Measurements from ENCODE around the gene TMPRSS4. TPM values are rescaled to one million over a fixed set of nuclear protein-coding genes. Genes with fewer than 3 reads are reported as not detected.

TMPRSS4 gene
- total RNA-seq, 1 donor from 2014 or later: not detected

DNA sequence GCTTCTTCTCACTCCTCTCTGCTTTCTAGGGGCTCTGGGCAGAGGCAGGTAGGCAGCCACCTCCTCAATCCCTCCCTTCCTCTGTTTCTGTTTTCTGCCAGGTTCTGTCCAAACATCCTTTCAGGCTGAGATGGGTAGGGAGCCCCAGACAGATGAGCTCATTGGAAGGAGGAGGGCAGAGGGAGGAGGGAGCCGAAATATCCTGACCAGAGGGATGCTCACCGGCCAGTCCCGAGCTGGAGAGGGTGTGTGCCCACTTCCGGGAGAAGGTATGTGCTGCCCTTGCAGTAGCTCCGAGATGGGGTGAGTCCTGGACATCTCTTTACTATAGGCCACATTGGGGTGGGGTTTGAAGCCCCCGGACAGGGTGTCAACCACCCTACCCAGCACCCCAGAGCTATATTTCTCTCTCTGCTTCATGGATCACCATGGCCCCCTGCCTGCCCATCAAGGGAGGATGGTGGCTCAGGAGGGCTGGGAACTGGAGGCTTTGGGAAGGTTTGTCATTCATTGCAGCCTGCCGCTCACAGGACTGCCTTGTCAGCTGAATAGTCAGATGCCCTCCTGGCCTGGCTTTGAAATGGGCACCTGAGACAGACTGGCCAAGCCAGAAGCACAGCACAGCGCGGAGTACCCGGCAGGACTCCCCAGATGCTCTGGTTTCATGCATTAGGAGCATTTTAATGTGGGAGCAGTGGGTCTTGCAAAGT lies 80.5 kb downstream of the TMPRSS4 start:
- Mint-ChIP-seq H3K27ac (ENCODE audit: unreplicated experiment) (no peak overlapping the region), H3K9me3 (ENCODE audit: unreplicated experiment) (peaks cover 6% of the 10 kb centered on the region), H3K4me1 (ENCODE audit: low read depth, unreplicated experiment) (peaks cover 14% of the 10 kb centered on the region), H3K4me3 (ENCODE audit: unreplicated experiment) (no peak overlapping the region), H3K36me3 (ENCODE audit: unreplicated experiment) (no peaks in the 10 kb centered on the region), H3K27me3 (ENCODE audit: unreplicated experiment) (peaks cover 25% of the 10 kb centered on the region)
- DNase-seq: no peak
- TF ChIP-seq, protein P1, sequence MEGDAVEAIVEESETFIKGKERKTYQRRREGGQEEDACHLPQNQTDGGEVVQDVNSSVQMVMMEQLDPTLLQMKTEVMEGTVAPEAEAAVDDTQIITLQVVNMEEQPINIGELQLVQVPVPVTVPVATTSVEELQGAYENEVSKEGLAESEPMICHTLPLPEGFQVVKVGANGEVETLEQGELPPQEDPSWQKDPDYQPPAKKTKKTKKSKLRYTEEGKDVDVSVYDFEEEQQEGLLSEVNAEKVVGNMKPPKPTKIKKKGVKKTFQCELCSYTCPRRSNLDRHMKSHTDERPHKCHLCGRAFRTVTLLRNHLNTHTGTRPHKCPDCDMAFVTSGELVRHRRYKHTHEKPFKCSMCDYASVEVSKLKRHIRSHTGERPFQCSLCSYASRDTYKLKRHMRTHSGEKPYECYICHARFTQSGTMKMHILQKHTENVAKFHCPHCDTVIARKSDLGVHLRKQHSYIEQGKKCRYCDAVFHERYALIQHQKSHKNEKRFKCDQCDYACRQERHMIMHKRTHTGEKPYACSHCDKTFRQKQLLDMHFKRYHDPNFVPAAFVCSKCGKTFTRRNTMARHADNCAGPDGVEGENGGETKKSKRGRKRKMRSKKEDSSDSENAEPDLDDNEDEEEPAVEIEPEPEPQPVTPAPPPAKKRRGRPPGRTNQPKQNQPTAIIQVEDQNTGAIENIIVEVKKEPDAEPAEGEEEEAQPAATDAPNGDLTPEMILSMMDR (IDR thresholded peaks at IDR 0.05; ENCODE audit: partially characterized antibody, unreplicated experiment): no peak

DNA sequence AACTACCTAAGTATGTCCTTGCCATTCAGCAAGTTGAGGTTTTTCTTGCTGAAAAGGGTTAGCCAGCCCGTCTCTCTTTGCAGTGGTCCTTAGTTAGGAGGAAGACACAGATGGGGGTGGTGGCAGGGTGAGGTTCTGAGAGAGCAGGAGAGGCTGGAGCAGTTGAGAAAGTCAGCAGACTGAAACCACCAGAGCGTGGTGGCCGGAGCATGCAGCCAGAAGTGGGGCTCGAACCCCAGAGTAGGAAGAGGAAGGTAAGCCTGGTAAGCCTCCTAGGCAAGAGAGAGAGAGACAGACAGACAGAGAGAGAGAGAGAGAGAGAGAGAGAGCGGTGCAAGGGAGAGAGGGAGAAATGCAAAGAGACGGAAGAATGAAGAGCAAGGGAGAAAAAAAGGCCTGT lies 84.9 kb downstream of the TMPRSS4 start:
- peak overlapping the region; percentile 42 for H3K4me3 Mint-ChIP-seq (ENCODE audit: unreplicated experiment)
- H3K4me1 Mint-ChIP-seq (ENCODE audit: low read depth, unreplicated experiment): peaks cover 5% of the 10 kb centered on the region
- TF ChIP-seq, protein P1 (IDR thresholded peaks at IDR 0.05; ENCODE audit: partially characterized antibody, unreplicated experiment): no peak
- no peak for DNase-seq
- H3K27me3 Mint-ChIP-seq (ENCODE audit: unreplicated experiment): peaks cover 10% of the 10 kb centered on the region
- H3K36me3 Mint-ChIP-seq (ENCODE audit: unreplicated experiment): no peaks in the 10 kb centered on the region
- no peak overlapping the region for H3K27ac Mint-ChIP-seq (ENCODE audit: unreplicated experiment)
- peaks cover 10% of the 10 kb centered on the region for H3K9me3 Mint-ChIP-seq (ENCODE audit: unreplicated experiment)

DNA sequence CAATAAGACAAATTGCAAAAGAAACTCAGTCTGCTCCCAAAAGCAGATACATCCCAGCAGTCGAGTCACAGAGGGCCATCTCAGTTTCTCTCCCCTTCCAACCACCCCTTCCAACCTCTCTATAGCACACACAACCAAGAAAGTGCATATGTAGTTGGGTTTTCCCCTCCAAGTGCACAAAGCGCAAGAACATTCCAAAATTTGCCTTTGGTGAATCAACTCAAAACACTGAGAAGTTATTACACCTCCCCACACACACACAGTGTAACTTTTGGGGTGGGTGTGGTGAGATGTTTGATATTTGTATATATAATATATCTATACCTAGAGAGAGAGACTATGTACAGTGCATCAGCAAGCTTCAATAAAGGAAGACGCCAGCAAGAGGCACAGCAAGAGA lies 86.0 kb downstream of the TMPRSS4 start:
- TF ChIP-seq, protein P1 (IDR thresholded peaks at IDR 0.05; ENCODE audit: partially characterized antibody, unreplicated experiment): no peak
- Mint-ChIP-seq H3K27me3 (ENCODE audit: unreplicated experiment) (peaks cover 4% of the 10 kb centered on the region), H3K27ac (ENCODE audit: unreplicated experiment) (no peak overlapping the region), H3K36me3 (ENCODE audit: unreplicated experiment) (no peaks in the 10 kb centered on the region), H3K4me1 (ENCODE audit: low read depth, unreplicated experiment) (peaks cover 3% of the 10 kb centered on the region), H3K9me3 (ENCODE audit: unreplicated experiment) (peaks cover 11% of the 10 kb centered on the region), H3K4me3 (ENCODE audit: unreplicated experiment) (no peak overlapping the region)
- no peak for DNase-seq

DNA sequence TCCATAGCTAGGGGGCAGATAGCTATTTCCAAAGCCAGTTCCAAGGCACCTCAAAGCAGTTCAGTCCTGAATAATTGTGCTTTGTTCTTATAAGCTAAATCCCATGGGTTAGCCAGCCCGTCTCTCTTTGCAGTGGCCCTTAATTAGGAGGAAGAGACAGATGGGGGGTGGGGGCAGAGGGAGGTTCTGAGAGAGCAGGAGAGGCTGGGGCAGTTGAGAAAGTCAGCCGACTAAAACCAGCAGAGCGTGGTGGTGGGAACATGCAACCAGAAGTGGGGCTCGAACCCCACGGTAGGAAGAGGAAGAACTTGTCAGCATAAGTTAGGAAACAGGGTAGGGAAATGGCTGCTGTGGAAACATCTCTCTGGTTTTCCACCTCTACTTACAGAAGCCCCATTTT lies 86.6 kb downstream of the TMPRSS4 start:
- no peak for DNase-seq
- H3K27me3 Mint-ChIP-seq (ENCODE audit: unreplicated experiment): peaks cover 4% of the 10 kb centered on the region

DNA sequence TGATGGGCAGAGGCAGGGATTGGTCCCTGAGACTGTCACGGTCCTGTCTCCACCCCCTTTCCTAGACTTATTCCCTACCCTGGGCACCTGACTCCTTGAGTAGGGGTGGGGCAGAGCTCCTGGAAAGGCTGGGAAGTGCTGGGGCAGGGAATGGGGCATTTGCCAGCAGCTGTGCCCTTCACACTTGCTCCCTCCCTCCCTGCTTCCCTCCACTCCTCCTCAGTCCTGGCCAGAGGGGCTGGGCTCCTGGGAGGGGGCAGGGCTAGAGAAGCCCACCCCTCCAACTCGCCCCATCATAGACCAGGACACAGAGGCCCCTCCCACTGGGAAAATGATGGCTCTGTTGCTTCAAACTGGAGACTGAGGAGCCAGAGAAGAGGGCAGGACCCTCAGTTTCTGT lies 88.0 kb downstream of the TMPRSS4 start:
- no peak for DNase-seq
- H3K4me1 Mint-ChIP-seq (ENCODE audit: low read depth, unreplicated experiment): peaks cover 11% of the 10 kb centered on the region
- H3K9me3 Mint-ChIP-seq (ENCODE audit: unreplicated experiment): peaks cover 9% of the 10 kb centered on the region
- no peaks in the 10 kb centered on the region for H3K36me3 Mint-ChIP-seq (ENCODE audit: unreplicated experiment)
- no peak overlapping the region for H3K27ac Mint-ChIP-seq (ENCODE audit: unreplicated experiment)
- H3K27me3 Mint-ChIP-seq (ENCODE audit: unreplicated experiment): peaks cover 4% of the 10 kb centered on the region
- TF ChIP-seq, protein P1 (IDR thresholded peaks at IDR 0.05; ENCODE audit: partially characterized antibody, unreplicated experiment): no peak
- H3K4me3 Mint-ChIP-seq (ENCODE audit: unreplicated experiment): no peak overlapping the region

More for the DNA sequence above, 86.6 kb downstream of the TMPRSS4 start:
- no peaks in the 10 kb centered on the region for H3K36me3 Mint-ChIP-seq (ENCODE audit: unreplicated experiment)
- TF ChIP-seq, protein P1 (IDR thresholded peaks at IDR 0.05; ENCODE audit: partially characterized antibody, unreplicated experiment): no peak
- peaks cover 11% of the 10 kb centered on the region for H3K9me3 Mint-ChIP-seq (ENCODE audit: unreplicated experiment)
- no peak overlapping the region for H3K27ac Mint-ChIP-seq (ENCODE audit: unreplicated experiment)
- no peak overlapping the region for H3K4me3 Mint-ChIP-seq (ENCODE audit: unreplicated experiment)
- peaks cover 4% of the 10 kb centered on the region for H3K4me1 Mint-ChIP-seq (ENCODE audit: low read depth, unreplicated experiment)
